ENCODE data around the gene RAD51D.

DNA sequence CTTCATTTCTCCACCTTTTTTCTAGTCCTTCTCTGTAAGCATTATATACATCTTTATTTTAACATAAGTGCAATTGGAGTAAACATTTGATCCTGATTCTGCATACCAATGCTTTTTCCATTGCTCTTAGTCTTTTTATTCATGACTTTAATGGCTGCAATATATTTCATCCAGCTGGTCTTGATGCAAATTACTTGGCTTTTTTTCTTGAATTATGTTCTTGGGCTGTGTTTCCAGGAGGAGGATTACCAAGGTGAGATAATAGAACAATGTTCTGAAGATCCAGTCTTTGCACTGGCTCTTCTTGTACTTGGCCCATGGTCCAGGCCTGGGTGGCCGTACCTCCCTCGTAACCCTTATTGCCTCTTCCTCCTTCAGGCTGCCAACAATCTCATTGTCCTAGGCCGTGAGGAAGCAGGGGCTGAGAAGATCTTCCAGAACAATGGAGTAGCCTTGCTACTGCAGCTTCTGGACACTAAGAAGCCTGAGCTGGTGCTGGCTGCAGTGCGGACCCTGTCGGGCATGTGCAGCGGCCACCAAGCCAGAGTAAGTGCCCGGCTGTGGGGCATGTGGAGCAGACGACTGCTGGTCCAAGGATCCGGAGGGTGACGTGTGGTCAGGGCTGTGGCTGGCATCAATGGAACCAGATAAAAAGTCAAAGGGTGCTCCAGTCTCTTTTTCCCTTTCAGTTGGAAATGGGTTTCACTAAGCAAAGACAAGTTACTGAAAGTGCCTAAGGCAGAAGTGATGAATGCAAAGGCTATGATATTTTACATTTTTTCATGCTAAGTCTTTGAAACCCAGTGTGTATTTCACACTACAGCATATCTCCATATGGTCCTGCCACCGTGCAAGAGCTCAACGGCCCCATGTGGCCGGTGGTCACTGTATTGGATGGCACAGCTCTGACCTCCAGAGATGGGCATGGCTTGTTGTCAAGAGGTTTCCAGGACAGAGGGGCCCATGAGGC is 34.8 kb upstream of the RAD51D start:
- TF ChIP-seq, protein P1, sequence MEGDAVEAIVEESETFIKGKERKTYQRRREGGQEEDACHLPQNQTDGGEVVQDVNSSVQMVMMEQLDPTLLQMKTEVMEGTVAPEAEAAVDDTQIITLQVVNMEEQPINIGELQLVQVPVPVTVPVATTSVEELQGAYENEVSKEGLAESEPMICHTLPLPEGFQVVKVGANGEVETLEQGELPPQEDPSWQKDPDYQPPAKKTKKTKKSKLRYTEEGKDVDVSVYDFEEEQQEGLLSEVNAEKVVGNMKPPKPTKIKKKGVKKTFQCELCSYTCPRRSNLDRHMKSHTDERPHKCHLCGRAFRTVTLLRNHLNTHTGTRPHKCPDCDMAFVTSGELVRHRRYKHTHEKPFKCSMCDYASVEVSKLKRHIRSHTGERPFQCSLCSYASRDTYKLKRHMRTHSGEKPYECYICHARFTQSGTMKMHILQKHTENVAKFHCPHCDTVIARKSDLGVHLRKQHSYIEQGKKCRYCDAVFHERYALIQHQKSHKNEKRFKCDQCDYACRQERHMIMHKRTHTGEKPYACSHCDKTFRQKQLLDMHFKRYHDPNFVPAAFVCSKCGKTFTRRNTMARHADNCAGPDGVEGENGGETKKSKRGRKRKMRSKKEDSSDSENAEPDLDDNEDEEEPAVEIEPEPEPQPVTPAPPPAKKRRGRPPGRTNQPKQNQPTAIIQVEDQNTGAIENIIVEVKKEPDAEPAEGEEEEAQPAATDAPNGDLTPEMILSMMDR (conservative IDR thresholded peaks at IDR 0.05 in 1 of 2, IDR thresholded peaks at IDR 0.05 in 1 of 2; ENCODE audit: low read depth in 1 of 2, low read length in 2 of 2), result no peak
- no peak for TF ChIP-seq EZH2 (IDR thresholded peaks at IDR 0.05; ENCODE audit: low read length, missing control alignments)

Measured in fibroblast of lung (primary cell).